ENCODE results near the gene SPATA31D3.

DNA sequence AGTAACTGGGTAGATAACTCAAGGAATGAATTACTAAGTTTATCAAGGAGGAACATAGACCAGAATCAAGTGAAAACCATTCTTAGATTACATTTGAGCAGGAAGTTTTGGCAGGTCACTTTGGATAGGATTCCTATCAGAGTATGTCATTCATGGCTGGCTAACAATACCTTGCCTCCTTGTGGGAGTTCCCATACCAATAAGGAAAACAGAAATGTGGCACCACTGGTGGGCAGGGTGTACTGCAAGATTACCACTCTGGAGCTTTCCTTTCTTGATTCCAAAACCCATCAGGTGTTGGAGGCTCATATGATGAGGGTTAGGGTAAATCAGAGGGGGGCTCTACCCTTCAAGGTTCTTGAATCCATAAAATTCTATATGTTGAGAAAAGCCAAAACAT lies 26.7 kb downstream of the SPATA31D3 start:
- TF ChIP-seq, protein P1, sequence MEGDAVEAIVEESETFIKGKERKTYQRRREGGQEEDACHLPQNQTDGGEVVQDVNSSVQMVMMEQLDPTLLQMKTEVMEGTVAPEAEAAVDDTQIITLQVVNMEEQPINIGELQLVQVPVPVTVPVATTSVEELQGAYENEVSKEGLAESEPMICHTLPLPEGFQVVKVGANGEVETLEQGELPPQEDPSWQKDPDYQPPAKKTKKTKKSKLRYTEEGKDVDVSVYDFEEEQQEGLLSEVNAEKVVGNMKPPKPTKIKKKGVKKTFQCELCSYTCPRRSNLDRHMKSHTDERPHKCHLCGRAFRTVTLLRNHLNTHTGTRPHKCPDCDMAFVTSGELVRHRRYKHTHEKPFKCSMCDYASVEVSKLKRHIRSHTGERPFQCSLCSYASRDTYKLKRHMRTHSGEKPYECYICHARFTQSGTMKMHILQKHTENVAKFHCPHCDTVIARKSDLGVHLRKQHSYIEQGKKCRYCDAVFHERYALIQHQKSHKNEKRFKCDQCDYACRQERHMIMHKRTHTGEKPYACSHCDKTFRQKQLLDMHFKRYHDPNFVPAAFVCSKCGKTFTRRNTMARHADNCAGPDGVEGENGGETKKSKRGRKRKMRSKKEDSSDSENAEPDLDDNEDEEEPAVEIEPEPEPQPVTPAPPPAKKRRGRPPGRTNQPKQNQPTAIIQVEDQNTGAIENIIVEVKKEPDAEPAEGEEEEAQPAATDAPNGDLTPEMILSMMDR (IDR thresholded peaks at IDR 0.05) = no peak
- TF ChIP-seq REST (IDR thresholded peaks at IDR 0.05) = no peak
- TF ChIP-seq POLR2AphosphoS2 (conservative IDR thresholded peaks at IDR 0.05; ENCODE audit: low read length) = no peak
- TF ChIP-seq, protein P2, sequence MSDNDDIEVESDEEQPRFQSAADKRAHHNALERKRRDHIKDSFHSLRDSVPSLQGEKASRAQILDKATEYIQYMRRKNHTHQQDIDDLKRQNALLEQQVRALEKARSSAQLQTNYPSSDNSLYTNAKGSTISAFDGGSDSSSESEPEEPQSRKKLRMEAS (IDR thresholded peaks at IDR 0.05) = no peak
- TF ChIP-seq, protein P3, sequence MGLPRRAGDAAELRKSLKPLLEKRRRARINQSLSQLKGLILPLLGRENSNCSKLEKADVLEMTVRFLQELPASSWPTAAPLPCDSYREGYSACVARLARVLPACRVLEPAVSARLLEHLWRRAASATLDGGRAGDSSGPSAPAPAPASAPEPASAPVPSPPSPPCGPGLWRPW (IDR thresholded peaks at IDR 0.05) = no peak
- no peak for TF ChIP-seq CHD2 (IDR thresholded peaks at IDR 0.05; ENCODE audit: low read length, partially characterized antibody)
- no peak for TF ChIP-seq KDM1A (IDR thresholded peaks at IDR 0.05; ENCODE audit: low read depth)
- no peak for TF ChIP-seq RAD21 (conservative IDR thresholded peaks at IDR 0.05 in 1 of 2, IDR thresholded peaks at IDR 0.05 in 1 of 2)
- TF ChIP-seq JUN (IDR thresholded peaks at IDR 0.05) = no peak
